ENCODE data around the gene QSER1. TPM values are rescaled to one million over a fixed set of nuclear protein-coding genes. Genes with fewer than 3 reads are reported as not detected.
"Not testable (repeated sequence)": the region's sequence is repeated elsewhere in the genome, so short reads cannot be mapped to it uniquely, and the experiment has no call there.

Gene QSER1
- 10 to 100 TPM; 24.1 to 46.4 (median 40.6) TPM for polyA plus RNA-seq (ENCODE audit: insufficient read depth in 1 of 5, insufficient read length in 5 of 5, low replicate concordance in 1 of 5)
- long read RNA-seq, donor 1, partial matches to known transcripts = 11 of 13 reads
- long read RNA-seq, donor 1, other reads (novel, unspliced or antisense) = 0 of 13 reads
- long read RNA-seq, donor 2, partial matches to known transcripts = 0 of 2 reads
- long read RNA-seq, donor 2, other reads (novel, unspliced or antisense) = 0 of 2 reads
- long read RNA-seq, donor 3, partial matches to known transcripts = 0 of 2 reads
- long read RNA-seq, donor 3, other reads (novel, unspliced or antisense) = 0 of 2 reads
- long read RNA-seq, donor 4, partial matches to known transcripts = 5 of 8 reads
- long read RNA-seq, donor 4, other reads (novel, unspliced or antisense) = 0 of 8 reads
- long read RNA-seq, donor 5, partial matches to known transcripts = 10 of 11 reads
- long read RNA-seq, donor 5, other reads (novel, unspliced or antisense) = 0 of 11 reads
- long read RNA-seq, donor 6, partial matches to known transcripts = 24 of 26 reads
- long read RNA-seq, donor 6, other reads (novel, unspliced or antisense) = 0 of 26 reads
- long read RNA-seq, donor 7, partial matches to known transcripts = 7 of 9 reads
- long read RNA-seq, donor 7, other reads (novel, unspliced or antisense) = 0 of 9 reads
- long read RNA-seq, donor 8, partial matches to known transcripts = 7 of 8 reads
- long read RNA-seq, donor 8, other reads (novel, unspliced or antisense) = 0 of 8 reads

- peak; percentile 73 for DNase-seq
Observed at GRCh38 chr11:32892355-32893092, at the start of gene QSER1. TSS of gene QSER1 (plus strand) at chr11:32892811. CDS start at chr11:32893126, 315 bp downstream.

GRCh38 chr11:32843544-32843943, 49.1 kb upstream of the QSER1 start:
- no peak for DNase-seq

GRCh38 chr11:32847511-32847910, 45.1 kb upstream of the QSER1 start:
- DNase-seq = no peak

GRCh38 chr11:32849761-32850160, 42.9 kb upstream of the QSER1 start:
- no peak for DNase-seq

- no peak for DNase-seq
Observed at GRCh38 chr11:32851251-32851650, 41.4 kb upstream of the QSER1 start.

- DNase-seq = no peak
Observed at GRCh38 chr11:32852207-32852606, 40.4 kb upstream of the QSER1 start.

GRCh38 chr11:32855601-32856000, 37.0 kb upstream of the QSER1 start:
- DNase-seq = no peak

- DNase-seq = no peak
Observed at GRCh38 chr11:32858731-32859130, 33.9 kb upstream of the QSER1 start.

GRCh38 chr11:32861850-32862577, 30.6 kb upstream of the QSER1 start:
- DNase-seq = no peak

- DNase-seq = no peak
Observed at GRCh38 chr11:32864555-32864954, 28.1 kb upstream of the QSER1 start.

- DNase-seq = not testable (repeated sequence)
Observed at GRCh38 chr11:32868752-32869151, 23.9 kb upstream of the QSER1 start.

GRCh38 chr11:32870676-32871075, 21.9 kb upstream of the QSER1 start:
- DNase-seq = no peak

GRCh38 chr11:32874132-32874531, 18.5 kb upstream of the QSER1 start:
- DNase-seq = no peak

GRCh38 chr11:32881286-32881685, 11.3 kb upstream of the QSER1 start:
- no peak for DNase-seq

GRCh38 chr11:32883421-32883820, 9.2 kb upstream of the QSER1 start:
- DNase-seq = no peak

GRCh38 chr11:32884023-32884422, 8.6 kb upstream of the QSER1 start:
- DNase-seq = no peak

- DNase-seq = no peak
Observed at GRCh38 chr11:32884770-32885384, 7.7 kb upstream of the QSER1 start.

GRCh38 chr11:32885556-32885955, 7.1 kb upstream of the QSER1 start:
- DNase-seq = no peak

GRCh38 chr11:32886180-32886579, 6.4 kb upstream of the QSER1 start:
- no peak for DNase-seq

- not testable (repeated sequence) for DNase-seq
Observed at GRCh38 chr11:32887707-32888383, 4.8 kb upstream of the QSER1 start.

- DNase-seq = not testable (repeated sequence)
Observed at GRCh38 chr11:32888384-32888710, 4.3 kb upstream of the QSER1 start.
